SK-N-DZ (cell line): ENCODE results near the gene PPFIA1.

Experiments used
- DNase-seq: peaks from one replicate; pipeline ENCODE4 v3.0.0-alpha.2; 2015; ENCODE audit warnings: low spot score
- small RNA-seq, 2 experiments: library from RNA; depleted of rRNA; stranded (forward); fragments of <200 nt; gene quantifications; one replicate each; pipeline ENCODE3, GENCODE V24; 2014

Gene PPFIA1

DNA sequence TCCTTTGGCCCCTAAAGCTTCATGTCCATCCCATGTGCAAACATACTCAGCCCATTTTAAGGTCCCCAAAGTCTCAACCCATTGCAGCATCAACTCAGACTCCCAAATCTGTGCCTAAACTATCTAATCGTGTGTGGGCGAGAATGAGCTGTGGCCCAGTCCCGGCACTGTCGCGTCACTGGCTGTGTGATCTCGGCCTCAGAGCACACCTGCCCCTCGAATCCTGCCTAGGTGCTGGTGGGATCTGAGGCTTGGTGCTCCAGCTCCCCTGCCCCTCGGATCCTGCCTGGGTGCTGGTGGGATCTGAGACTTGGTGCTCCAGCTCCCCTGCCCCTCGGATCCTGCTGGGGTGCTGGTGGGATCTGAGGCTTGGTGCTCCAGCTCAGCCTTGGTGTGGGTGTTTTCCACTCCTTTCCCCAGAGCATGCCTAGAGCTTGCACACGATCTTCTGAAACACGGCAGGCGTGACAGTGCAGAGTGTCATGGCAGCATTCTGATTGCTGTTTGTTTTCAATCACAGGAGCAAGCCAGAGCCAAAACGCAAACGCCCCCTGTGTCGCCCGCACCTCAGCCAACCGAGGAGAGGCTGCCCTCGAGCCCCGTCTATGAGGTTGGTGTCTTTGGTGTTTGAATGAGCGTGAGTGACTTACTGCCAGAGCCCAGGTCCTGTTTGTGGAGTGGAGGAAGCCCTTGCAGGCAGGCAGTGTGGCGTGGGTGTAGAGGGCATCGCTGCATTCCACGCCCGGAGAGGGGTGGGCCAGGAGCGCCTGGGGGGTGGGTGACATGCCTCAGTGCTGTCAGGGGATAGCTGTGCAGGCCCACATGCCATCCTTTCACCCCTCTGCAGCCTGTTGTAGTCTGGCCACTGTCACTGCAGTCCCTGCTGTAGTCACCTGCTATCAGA, 160.4 kb downstream of the PPFIA1 start:
- DNase-seq = no peak

DNA sequence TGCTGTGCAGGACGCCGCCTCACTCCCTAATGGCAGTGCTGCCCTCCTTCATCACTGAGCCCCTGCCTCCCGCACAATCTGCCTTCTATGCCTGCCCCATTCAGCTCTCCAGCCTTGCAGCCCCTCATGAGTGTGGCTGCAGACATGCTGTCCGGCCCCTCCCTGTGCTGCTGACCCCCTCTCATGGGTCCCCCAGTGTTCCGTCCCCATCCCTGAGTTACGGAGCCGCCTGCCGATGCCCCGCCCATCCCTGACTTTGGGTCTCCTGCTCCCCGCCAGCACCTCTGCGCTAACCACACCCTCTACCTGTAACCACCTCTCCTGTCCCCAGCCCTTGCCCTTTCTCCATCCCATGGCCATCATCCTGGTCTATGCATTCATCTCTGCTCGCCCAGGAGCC, 161.1 kb downstream of the PPFIA1 start:
- DNase-seq = no peak

DNA sequence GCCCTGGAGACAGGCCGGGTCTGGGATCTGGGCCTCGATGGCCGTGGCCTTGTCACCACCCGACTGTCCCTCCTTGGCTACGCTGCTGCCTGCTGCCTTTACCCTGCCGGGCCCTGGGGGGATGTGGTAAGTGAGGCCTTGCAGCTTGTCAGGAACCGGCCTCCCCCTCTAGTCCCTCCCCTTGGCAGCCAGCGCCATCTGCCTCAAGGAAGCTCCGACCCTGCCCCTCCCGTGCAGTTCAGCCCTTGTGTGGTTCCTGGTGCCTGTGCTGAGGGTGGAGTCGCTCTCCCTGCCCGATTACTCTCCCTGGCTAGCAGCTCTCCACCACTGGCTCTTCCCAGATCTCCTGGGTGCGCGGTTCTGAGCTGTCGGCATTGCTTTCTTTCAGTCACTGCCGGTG, 161.6 kb downstream of the PPFIA1 start:
- DNase-seq = no peak

DNA sequence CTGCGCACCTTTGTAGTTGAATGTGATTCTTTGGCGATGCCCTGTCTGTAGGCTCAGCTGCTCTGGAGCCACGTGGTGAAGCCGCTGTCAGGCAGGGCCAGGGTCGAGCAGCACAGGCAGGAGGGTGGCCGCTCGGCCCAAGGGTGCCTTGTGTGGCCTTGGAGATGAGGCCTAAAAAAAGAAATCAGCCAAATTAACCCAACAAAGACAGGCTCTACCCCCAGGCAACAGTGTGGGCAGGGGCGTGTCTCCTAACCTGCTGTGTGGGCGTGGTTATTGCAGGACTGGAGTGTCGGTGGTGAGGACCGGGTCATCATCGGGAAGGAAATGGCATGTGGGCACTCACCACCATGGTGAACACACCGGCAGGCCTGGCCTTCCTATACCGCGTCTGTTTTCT, 162.1 kb downstream of the PPFIA1 start:
- no peak for DNase-seq

DNA sequence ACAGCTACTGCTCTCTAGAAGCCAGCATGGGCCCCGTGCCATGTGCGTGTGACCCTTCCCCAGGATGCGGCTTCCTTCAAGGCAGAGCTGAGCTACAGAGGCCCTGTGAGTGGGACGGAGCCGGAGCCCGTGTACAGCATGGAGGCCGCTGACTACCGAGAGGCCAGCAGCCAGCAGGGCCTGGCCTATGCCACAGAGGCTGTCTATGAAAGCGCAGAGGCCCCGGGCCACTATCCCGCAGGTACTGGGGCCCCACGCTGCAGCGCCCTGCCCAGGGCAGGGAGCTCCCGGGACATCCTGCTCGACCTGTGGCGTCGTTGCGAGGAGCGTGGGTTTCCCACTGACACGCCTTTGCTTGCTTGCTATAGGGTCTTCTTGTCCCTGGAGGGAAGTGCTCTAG, 162.5 kb downstream of the PPFIA1 start:
- DNase-seq = no peak

DNA sequence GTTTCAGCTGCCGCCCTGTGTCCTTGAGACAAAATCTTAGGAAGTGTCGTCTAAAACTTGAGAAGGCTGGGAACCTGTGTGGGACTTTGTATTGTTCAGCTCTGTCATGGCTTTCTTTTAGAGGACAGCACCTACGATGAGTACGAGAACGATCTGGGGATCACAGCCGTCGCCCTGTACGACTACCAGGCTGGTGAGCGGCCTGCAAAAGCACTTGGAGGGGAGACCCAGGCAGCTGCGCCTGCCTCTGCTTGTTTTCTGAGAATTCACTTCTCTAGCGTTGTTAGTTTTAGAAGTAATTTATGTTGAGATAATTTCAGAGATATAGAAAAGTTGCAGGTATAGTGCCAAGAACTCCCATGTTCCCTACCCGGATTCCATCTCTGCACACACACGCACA, 163.0 kb downstream of the PPFIA1 start:
- DNase-seq = no peak

Small RNA genes lying within 50 kb of the gene (small RNA-seq; reads per million reads assigned to genes)
- 0.76 to 20.0 reads per million in 2 experiments for gene MIR548K
